Large intestine (tissue), 3 donors: ENCODE data around the gene ST3GAL6. TPM values are rescaled to one million over a fixed set of nuclear protein-coding genes. Genes with fewer than 3 reads are reported as not detected.

ENCODE experiments used
- DNase-seq, 2 donors: peaks; one replicate each; pipeline versions ENCODE4 v3.0.0 to v3.0.0-alpha.2; 2013
- H3K27ac ChIP-seq: one replicate; pipeline ENCODE4 v1.5.1; 2013; ENCODE audit warnings: low read length
- H3K27me3 ChIP-seq: 2 replicates; pipeline ENCODE4 v1.6.1; 2013; ENCODE audit warnings: low read length; ENCODE audit not compliant: control insufficient read depth, insufficient read depth
- H3K36me3 ChIP-seq: 2 replicates; pipeline ENCODE4 v1.6.1; 2013; ENCODE audit warnings: low read length; ENCODE audit not compliant: control insufficient read depth, insufficient read depth
- H3K4me1 ChIP-seq: one replicate; pipeline ENCODE4 v1.6.1; 2013; ENCODE audit warnings: low read length; ENCODE audit not compliant: control insufficient read depth, insufficient read depth
- H3K4me3 ChIP-seq: one replicate; pipeline ENCODE4 v1.5.1; 2013; ENCODE audit warnings: low read length
- H3K9me3 ChIP-seq: one replicate; pipeline ENCODE4 v1.6.1; 2013; ENCODE audit warnings: mild to moderate bottlenecking, low read depth, low read length, moderate library complexity; ENCODE audit not compliant: control insufficient read depth
- WGBS: methylation state at CpG from one replicate; pipeline ENCODE4 v1.1.5; 2013; ENCODE audit warnings: low lambda C conversion rate; ENCODE audit not compliant: insufficient coverage; 5-methylcytosine and 5-hydroxymethylcytosine counted together
- polyA plus RNA-seq: library from polyadenylated mRNA; unstranded; fragments of 120-200 nt; gene quantifications from one replicate; pipeline ENCODE4 v1.2.1, GENCODE V29; 2013

ST3GAL6 gene
- polyA plus RNA-seq, 1 donor, result 7.7 TPM

DNA sequence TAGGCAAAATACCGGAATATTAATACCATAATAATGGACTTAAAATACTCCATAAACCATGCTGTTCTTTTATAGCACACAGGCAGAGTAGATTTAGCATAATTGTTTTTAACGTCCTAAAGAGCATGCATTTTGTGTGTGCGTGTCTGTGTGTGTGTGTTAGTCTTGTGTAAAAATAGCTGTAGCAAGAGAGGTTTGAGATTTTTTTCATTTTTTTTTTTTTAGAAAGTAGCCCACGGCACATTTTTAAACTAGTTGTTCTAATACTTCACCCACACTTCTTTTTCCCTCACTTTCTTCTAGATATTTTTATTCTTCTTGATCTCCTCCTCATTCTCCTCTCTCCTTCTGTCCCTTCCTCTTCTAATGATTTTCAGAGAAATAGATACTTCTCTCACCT, 7.5 kb upstream of the ST3GAL6 start:
- no peaks in the 10 kb centered on the region for H3K4me1 ChIP-seq
- 86% methylated on average over 2 of the region's 4 CpGs for WGBS
- DNase-seq, result no peak
- H3K36me3 ChIP-seq, result no peaks in the 10 kb centered on the region
- H3K27ac ChIP-seq, result no peak overlapping the region
- no peak overlapping the region for H3K4me3 ChIP-seq
- H3K27me3 ChIP-seq, result no peaks in the 10 kb centered on the region
- H3K9me3 ChIP-seq, result no peaks in the 10 kb centered on the region

DNA sequence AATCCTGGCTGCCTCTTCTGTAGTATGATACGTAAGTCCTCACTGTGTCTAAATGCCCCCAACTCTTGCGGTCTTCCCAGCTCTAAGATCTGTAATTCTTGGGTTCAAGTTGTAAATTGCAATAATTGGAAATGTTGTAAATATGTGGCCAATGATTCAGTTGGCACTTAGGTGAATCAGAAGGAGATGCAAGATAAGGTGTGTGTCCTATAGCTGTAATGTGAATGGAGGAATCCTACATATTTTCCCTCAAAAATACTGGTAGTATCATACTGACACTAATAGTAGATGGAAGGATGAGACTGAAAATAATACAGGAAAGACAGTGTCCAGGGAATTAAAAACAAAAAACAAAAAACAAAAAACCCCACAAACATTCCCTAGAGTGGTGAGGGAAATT, 3.5 kb upstream of the ST3GAL6 start:
- Histone ChIP-seq H3K9me3 (no peaks in the 10 kb centered on the region), H3K27me3 (no peaks in the 10 kb centered on the region), H3K4me1 (no peaks in the 10 kb centered on the region), H3K27ac (no peak overlapping the region), H3K4me3 (no peak overlapping the region), H3K36me3 (no peaks in the 10 kb centered on the region)
- DNase-seq, result no peak
- WGBS, result no CpG with 5 or more reads among the region's 2 CpGs

DNA sequence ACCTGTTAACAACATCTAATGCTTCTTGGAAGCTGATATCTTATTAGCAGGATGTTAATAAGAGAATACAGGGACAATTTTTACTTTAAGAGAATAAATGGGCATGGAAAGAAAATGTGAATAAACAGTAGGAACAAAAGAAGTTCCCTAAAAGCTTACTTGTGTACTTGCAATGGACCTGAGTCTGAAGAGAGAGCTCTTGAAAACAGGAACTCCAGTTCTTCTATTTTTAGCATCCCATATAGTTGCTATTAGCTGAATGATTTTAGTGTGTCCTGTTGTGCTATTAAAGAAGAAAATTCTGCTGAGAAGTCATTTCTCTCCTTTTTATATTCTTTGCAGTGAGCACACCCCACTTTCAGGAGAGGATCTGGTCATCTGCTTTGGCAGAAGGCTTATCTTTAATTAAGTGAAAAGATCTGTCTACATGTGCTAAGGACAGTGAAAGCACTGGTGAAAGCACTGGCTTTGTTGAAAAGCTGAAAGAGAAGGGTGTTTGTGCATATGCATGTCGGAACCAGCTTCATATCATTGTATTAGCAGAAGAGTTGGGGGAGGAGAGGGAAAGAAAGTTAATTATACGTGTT, 1.4 kb upstream of the ST3GAL6 start:
- DNase-seq, result no peak
- Histone ChIP-seq H3K27me3 (no peaks in the 10 kb centered on the region), H3K9me3 (no peaks in the 10 kb centered on the region), H3K4me3 (no peak overlapping the region), H3K27ac (no peak overlapping the region), H3K36me3 (no peaks in the 10 kb centered on the region), H3K4me1 (no peaks in the 10 kb centered on the region)
- WGBS, result 100% methylated on average over 1 of the region's 2 CpGs

DNA sequence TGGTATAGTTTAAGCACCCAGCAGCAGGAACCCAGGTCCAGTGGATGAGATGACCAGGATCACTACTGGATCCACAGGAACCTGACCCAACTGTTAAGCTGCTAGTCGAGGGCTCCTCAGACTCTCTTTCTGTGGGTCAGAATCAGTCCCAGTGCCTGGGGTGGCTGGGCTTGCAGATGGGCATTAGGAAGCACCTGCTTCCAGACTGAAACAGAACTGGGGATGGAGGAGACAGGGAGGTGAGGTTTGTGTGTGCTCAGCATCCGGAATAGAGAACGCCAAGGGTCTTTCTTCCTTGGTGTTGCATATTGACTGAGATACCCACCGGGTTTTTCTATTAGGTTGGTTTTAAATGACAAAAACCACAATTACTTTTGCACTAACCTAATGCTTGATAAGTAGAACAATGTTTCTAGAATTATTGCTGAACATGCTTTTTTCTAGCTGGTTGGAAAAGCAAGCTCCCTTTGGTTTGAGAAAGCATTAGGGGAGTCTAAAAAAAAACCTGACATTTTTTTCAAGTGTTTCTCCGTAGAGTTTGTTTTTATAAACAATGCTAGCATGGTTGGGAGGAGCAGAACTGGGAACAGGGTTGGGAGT, 779 bp downstream of the ST3GAL6 start:
- DNase-seq, result no peak
- WGBS, result no CpG with 5 or more reads among the region's 5 CpGs
- Histone ChIP-seq H3K27ac (no peak overlapping the region), H3K4me1 (no peaks in the 10 kb centered on the region), H3K4me3 (no peak overlapping the region), H3K27me3 (no peaks in the 10 kb centered on the region), H3K9me3 (no peaks in the 10 kb centered on the region), H3K36me3 (no peaks in the 10 kb centered on the region)

DNA sequence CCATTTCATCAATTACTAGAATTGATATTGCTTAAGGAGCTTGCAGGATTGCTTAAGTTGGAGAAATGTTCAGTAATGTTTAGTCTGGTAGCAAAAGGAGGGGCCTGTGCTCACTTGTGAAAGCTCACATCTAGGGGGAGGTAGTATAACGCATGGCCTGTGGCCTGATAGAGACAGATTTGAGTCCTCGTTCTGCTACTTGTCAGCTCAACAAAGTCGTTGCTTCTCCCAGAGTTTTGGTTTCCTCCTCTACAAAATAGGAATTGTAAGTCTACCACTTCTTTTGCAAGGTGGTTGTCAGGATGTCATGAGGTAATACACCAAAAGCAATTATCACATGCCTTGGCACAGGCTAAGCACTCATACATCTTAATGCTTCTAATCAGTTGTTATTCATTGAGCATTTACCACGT, 1.3 kb downstream of the ST3GAL6 start:
- no peak overlapping the region for H3K4me3 ChIP-seq
- no peak for DNase-seq
- no peaks in the 10 kb centered on the region for H3K27me3 ChIP-seq
- H3K36me3 ChIP-seq, result no peaks in the 10 kb centered on the region
- no peaks in the 10 kb centered on the region for H3K9me3 ChIP-seq
- no peaks in the 10 kb centered on the region for H3K4me1 ChIP-seq
- WGBS, result no CpG with 5 or more reads among the region's 4 CpGs
- no peak overlapping the region for H3K27ac ChIP-seq

DNA sequence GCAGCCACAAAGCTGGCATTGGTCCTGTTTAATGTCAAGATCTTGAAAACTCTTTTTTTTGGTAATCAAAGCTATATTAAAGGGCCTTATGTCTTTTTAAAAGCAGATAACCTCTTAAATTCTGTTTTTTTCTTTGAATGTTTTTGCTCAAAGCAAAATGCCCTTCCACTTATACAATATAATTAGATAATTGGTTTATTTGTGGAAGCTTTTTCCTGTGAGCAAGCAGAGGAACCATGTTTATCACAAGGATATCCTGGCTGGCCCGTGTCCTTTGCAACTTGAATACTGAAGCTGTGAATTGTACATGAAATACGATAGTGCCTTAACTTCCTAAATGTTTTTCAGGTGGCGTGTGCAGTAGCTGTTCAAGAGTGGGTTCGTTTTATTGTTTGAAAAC, 2.6 kb downstream of the ST3GAL6 start:
- H3K4me1 ChIP-seq, result no peaks in the 10 kb centered on the region
- no peaks in the 10 kb centered on the region for H3K27me3 ChIP-seq
- H3K27ac ChIP-seq, result no peak overlapping the region
- H3K4me3 ChIP-seq, result no peak overlapping the region
- no peak for DNase-seq
- 100% methylated on average over 2 of the region's 4 CpGs for WGBS
- H3K9me3 ChIP-seq, result no peaks in the 10 kb centered on the region
- H3K36me3 ChIP-seq, result no peaks in the 10 kb centered on the region

DNA sequence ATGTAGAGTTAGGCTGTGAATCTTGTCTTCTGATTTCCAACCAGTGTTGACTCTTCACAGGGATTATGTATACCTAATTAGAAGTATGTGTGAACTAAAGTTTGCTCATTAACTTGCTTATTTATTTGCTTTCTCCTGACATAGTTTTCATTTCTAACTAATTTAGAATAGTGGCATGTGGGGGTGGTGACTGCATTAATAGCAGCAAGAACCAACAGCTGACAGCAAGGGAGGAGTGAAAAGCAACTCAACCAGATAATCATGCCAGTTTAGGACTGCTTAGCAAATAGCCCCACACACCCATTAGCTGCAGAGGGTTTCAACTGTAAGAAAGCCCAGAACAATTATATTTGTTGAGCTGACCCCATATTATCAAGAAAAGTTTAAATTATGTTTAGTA, 3.8 kb downstream of the ST3GAL6 start:
- H3K4me1 ChIP-seq, result no peaks in the 10 kb centered on the region
- no peaks in the 10 kb centered on the region for H3K27me3 ChIP-seq
- H3K36me3 ChIP-seq, result no peaks in the 10 kb centered on the region

DNA sequence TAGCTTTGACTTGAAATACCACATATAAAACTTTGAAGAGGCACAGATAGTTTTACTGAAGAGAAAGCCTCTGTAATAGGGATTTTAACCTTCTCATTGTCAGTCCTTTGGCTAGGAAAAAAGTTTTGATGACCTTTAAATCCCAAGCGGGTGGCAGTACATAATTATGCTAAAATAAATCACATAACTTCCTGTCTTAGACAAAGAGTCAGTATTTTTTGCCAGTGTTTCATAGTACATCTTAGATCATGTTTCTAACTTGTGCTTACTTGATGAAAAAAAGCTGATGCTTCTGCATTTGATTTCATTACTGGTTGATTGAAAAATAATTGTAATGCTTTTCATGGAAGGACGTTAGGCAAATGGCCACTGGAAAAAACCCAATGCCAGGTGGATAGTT, 5.8 kb downstream of the ST3GAL6 start:
- H3K4me1 ChIP-seq, result no peaks in the 10 kb centered on the region
- DNase-seq, result no peak
- no peak overlapping the region for H3K4me3 ChIP-seq
- 100% methylated on average over 1 of the region's 2 CpGs for WGBS
- H3K36me3 ChIP-seq, result no peaks in the 10 kb centered on the region
- H3K27me3 ChIP-seq, result no peaks in the 10 kb centered on the region
- H3K27ac ChIP-seq, result no peak overlapping the region
- H3K9me3 ChIP-seq, result no peaks in the 10 kb centered on the region

More for the DNA sequence above, 3.8 kb downstream of the ST3GAL6 start:
- no peak for DNase-seq
- no peaks in the 10 kb centered on the region for H3K9me3 ChIP-seq
- H3K4me3 ChIP-seq, result no peak overlapping the region
- H3K27ac ChIP-seq, result no peak overlapping the region

DNA sequence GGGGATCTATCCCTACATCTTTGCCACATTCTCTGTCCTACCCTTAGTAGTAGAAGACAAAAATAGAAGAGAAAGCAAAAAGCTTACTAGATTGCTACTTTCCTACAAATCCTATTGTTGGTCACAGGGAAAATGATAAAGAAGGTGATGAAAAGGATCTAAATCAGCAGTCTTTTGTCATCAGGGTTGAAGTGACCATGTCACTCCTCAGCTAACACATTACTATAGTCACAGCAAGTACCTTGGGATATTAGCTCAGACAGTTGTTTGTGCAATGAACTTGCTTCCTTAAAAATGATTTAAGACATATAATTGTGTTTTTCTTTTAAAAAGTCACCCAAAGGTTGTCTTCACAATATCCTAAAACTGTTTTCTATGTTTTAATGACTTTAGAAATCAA, 6.3 kb downstream of the ST3GAL6 start:
- DNase-seq, result no peak
- no peak overlapping the region for H3K27ac ChIP-seq
- H3K9me3 ChIP-seq, result no peaks in the 10 kb centered on the region
- H3K4me3 ChIP-seq, result no peak overlapping the region
- H3K4me1 ChIP-seq, result no peaks in the 10 kb centered on the region
- H3K27me3 ChIP-seq, result no peaks in the 10 kb centered on the region
- no peaks in the 10 kb centered on the region for H3K36me3 ChIP-seq

DNA sequence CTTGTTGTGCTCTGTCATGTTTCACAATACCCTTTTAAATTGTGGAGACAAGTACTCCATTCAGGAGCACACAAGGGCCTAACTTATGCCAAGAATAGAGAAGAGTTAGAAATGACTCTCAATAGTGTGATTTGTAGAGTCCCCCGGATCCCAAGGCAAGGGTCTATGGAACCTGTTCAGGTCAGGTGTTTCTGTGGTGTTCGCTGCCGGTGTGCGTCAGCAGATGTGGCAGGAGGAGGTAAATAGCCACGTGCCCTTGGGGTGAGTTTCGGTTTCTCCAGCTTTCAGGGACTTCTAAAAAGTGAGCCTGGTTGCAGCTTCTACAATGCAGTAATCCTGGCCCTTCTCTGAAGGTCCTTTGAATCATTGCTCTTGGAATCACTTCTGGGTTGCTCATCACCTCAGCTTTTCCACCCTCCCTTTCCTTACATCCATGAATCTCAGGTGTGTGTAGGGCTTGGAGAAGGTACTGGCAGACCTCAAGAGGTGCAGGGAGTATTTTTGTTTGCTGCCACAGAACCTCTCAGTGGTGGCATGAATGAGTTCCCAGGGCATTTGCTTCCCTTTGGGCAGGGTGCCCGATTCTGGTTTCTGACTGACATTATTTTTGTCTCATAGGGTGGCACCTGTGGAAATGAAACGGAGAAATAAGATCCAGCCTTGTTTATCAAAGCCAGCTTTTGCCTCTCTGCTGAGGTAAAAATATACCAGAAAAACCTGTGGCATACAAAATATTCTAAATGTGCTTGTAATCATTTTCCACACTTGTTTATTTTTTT, 7.3 kb downstream of the ST3GAL6 start:
- peaks cover 4% of the 10 kb centered on the region for H3K4me1 ChIP-seq
- no peaks in the 10 kb centered on the region for H3K9me3 ChIP-seq
- 86% methylated on average over 1 of the region's 8 CpGs for WGBS
- H3K36me3 ChIP-seq, result no peaks in the 10 kb centered on the region
- H3K4me3 ChIP-seq, result no peak overlapping the region
- H3K27ac ChIP-seq, result no peak overlapping the region
- DNase-seq, result no peak
- no peaks in the 10 kb centered on the region for H3K27me3 ChIP-seq

DNA sequence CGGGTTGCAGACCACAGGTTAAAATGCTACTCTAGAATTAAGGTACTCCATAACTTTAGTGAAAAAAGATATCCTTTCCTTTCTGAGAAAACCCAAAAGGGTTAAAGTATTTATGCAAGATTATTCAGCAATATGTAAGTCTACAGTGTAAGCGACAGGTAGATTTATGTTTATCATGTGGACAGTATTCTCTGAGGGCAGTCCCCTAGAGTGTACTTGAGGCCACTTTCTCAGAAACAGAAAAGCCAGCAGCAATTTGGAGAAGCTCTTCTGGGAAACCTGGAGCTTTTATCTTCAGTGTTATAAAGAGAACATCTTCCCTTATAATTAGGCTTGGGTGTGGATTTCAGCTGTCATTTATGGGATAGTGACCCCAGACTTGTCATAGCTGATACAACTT, 8.9 kb downstream of the ST3GAL6 start:
- Histone ChIP-seq H3K36me3 (no peaks in the 10 kb centered on the region), H3K27me3 (no peaks in the 10 kb centered on the region), H3K4me1 (peaks cover 16% of the 10 kb centered on the region), H3K27ac (no peak overlapping the region), H3K9me3 (no peaks in the 10 kb centered on the region), H3K4me3 (no peak overlapping the region)
- WGBS, result 100% methylated on average over 1 of the region's 2 CpGs
- peak in 1 of 2 donors; percentile 5 for DNase-seq
